Spleen (tissue), 11 donors: ENCODE results near the gene PEX11B. TPM values are rescaled to one million over a fixed set of nuclear protein-coding genes. Genes with fewer than 3 reads are reported as not detected.
"Not testable (repeated sequence)": the region's sequence is repeated elsewhere in the genome, so short reads cannot be mapped to it uniquely, and the experiment has no call there.

Source experiments
- DNase-seq: peaks from one replicate; pipeline ENCODE4 v3.0.0-alpha.2; 2020
- H3K27ac ChIP-seq, 8 donors: fragments of 200-600 bp; sonication (generic) in 7 of 8; 1 replicate in 4 of 8; 2 replicates in 4 of 8; pipeline versions ENCODE4 v1.5.0 to v1.8.0; 2016 to 2021; ENCODE audit warnings: inconsistent platforms in 4 of 8, mild to moderate bottlenecking in 4 of 8, moderate library complexity in 1 of 8
- H3K27me3 ChIP-seq, 7 donors: fragments of 200-600 bp; sonication (generic) in 6 of 7; replicated peaks in 1 of 7; 1 replicate in 4 of 7; 2 replicates in 3 of 7; pipeline versions ENCODE4 v1.5.0 to v1.8.0; 2016 to 2021; ENCODE audit warnings: inconsistent platforms in 3 of 7, mild to moderate bottlenecking in 1 of 7
- H3K36me3 ChIP-seq, 6 donors: fragments of 200-600 bp; sonication (generic) in 5 of 6; 1 replicate in 4 of 6; 2 replicates in 2 of 6; pipeline versions ENCODE4 v1.5.0 to v1.8.0; 2016 to 2021; ENCODE audit warnings: inconsistent platforms in 2 of 6
- H3K4me1 ChIP-seq, 6 donors: fragments of 200-600 bp; sonication (generic) in 5 of 6; 1 replicate in 3 of 6; 2 replicates in 3 of 6; pipeline versions ENCODE4 v1.5.0 to v1.8.0; 2016 to 2021; ENCODE audit warnings: inconsistent platforms in 3 of 6
- H3K4me3 ChIP-seq, 8 donors: fragments of 200-600 bp; sonication (generic) in 7 of 8; 1 replicate in 4 of 8; 2 replicates in 4 of 8; pipeline versions ENCODE4 v1.5.0 to v1.8.0; 2016 to 2021; ENCODE audit warnings: inconsistent platforms in 4 of 8, mild to moderate bottlenecking in 4 of 8, moderate library complexity in 2 of 8
- H3K9me3 ChIP-seq, 8 donors: fragments of 200-600 bp; sonication (generic) in 7 of 8; 1 replicate in 4 of 8; 2 replicates in 4 of 8; pipeline versions ENCODE4 v1.5.0 to v1.8.0; 2016 to 2021; ENCODE audit warnings: inconsistent platforms in 4 of 8
- CTCF ChIP-seq, 11 experiments: fragments of 200-600 bp in 7 of 11; fragments of 450-650 bp in 4 of 11; sonication (generic) in 4 of 11; IDR thresholded peaks in 8 of 11; conservative IDR thresholded peaks in 3 of 11; 1 replicate in 7 of 11; 2 replicates in 4 of 11; pipeline versions ENCODE4 v1.4.0 to v1.8.0; 2016 to 2021; ENCODE audit warnings: antibody characterized with exemption in 11 of 11, inconsistent platforms in 4 of 11, mild to moderate bottlenecking in 1 of 11
- POLR2A ChIP-seq, 3 donors: fragments of 450-650 bp; IDR thresholded peaks; one replicate each; pipeline ENCODE4 v1.5.1; 2017; ENCODE audit warnings: antibody characterized with exemption in 3 of 3, mild to moderate bottlenecking in 1 of 3
- POLR2AphosphoS5 ChIP-seq, 3 donors: sonication (generic); formaldehyde crosslinking; IDR thresholded peaks; one replicate each; pipeline ENCODE4 v1.5.1; 2017; ENCODE audit warnings: antibody characterized with exemption in 3 of 3
- WGBS, 5 donors: extraction: QIAGEN DNeasy Blood & Tissue Kit in 3 of 5; methylation state at CpG; one replicate each; pipeline versions ENCODE4 v1.1.5 to v1.1.7; 2013 to 2018; 5-methylcytosine and 5-hydroxymethylcytosine counted together
- intact Hi-C: fragments of 100-400 bp; cut with DNase I; formaldehyde crosslinking; loops from one replicate; pipeline ENCODE4 v1.15.0; 2023; ENCODE audit warnings: low total_unique reads
- polyA plus RNA-seq, 3 donors: library from polyadenylated mRNA; stranded (reverse); fragments of 200-250 nt; gene quantifications; one replicate each; pipeline ENCODE4 v1.2.1, GENCODE V29; 2013
- total RNA-seq, 7 donors: library from RNA; depleted of rRNA in 3 of 7; stranded (reverse); fragments of >200 nt in 3 of 7; fragmentation: NEBNext Ultra II Directional in 4 of 7; extraction: Animal tissue kit (Norgen Biotek cat#: 25700) in 4 of 7; gene quantifications; one replicate each; pipeline versions ENCODE4 v1.1.0 to v1.2.1, GENCODE V29; 2016 to 2021
- donor health status: healthy with polysubstance abuse.
- donor health status: DM: no; HTN: no; CAD: no; lungs with moderate emphysema.
- donor health status: DM: no; HTN: no; CAD: no.
- donor health status: Bipolar disorder and iron deficiency.
- donor health status: healthy.
- donor health status: DM: no; HTN: no; CAD: no.
- donor health status: DM: yes; HTN: yes; CAD: no.

The PEX11B gene
- total and polyA plus RNA-seq, 10 donors: 20.3 to 35.4 (median 27.4) TPM

- Histone ChIP-seq H3K36me3 (peaks cover 0 to 50% (median 36%) of the 10 kb centered on the region in 6 donors), H3K4me3 (peak overlapping the region in 1 of 8 donors; percentile 45), H3K27ac (peak overlapping the region in 5 of 8 donors; percentile 33 to 79 (median 60)), H3K4me1 (peaks cover 3 to 47% (median 26%) of the 10 kb centered on the region in 6 donors)
- 7 to 19% (median 10%) methylated on average over 9 of the region's 9 CpGs for WGBS, 5 donors
- H3K9me3 ChIP-seq, intact Hi-C loops, H3K27me3 ChIP-seq, DNase-seq: not testable (repeated sequence)
- TF ChIP-seq POLR2AphosphoS5 (IDR thresholded peaks at IDR 0.05): peak in 1 of 3 donors; percentile 47
Measured at GRCh38 chr1:145932522-145933009, 14.0 kb upstream of the PEX11B start.

- Histone ChIP-seq H3K4me1 (peaks cover 13 to 55% (median 39%) of the 10 kb centered on the region in 6 donors), H3K36me3 (peaks cover 0 to 37% (median 13%) of the 10 kb centered on the region in 6 donors), H3K9me3 (no peaks in the 10 kb centered on the region), H3K4me3 (peak overlapping the region; percentile 55 to 85 (median 70)), H3K27me3 (no peaks in the 10 kb centered on the region), H3K27ac (peak overlapping the region; percentile 95 to 99 (median 98))
- TF ChIP-seq POLR2AphosphoS5 (IDR thresholded peaks at IDR 0.05) (no peak), POLR2A (IDR thresholded peaks at IDR 0.05) (no peak), CTCF (IDR thresholded peaks at IDR 0.05 in 8 of 11, conservative IDR thresholded peaks at IDR 0.05 in 3 of 11) (no peak)
- DNase-seq: peak; percentile 81
- WGBS, 5 donors: 53 to 58% (median 57%) methylated on average over 20 of the region's 20 CpGs
- intact Hi-C loops: no loop called here
Measured at GRCh38 chr1:145927916-145928643, 9.6 kb upstream of the PEX11B start.

GRCh38 chr1:145927063-145927886 lies 8.8 kb upstream of the PEX11B start, which contains the start of gene RBM8A:
Gene RBM8A (minus strand): TSS chr1:145927484. CDS start chr1:145927426, 58 bp downstream.
- Histone ChIP-seq H3K4me1 (peaks cover 13 to 55% (median 34%) of the 10 kb centered on the region in 6 donors), H3K9me3 (no peaks in the 10 kb centered on the region), H3K27me3 (no peaks in the 10 kb centered on the region), H3K4me3 (peak within 1 kb of the TSS; percentile 55 to 85 (median 70)), H3K36me3 (peaks cover 0 to 44% (median 17%) of the 10 kb centered on the region in 6 donors), H3K27ac (peak within 1 kb of the TSS; percentile 95 to 99 (median 98))
- TF ChIP-seq CTCF (IDR thresholded peaks at IDR 0.05 in 8 of 11, conservative IDR thresholded peaks at IDR 0.05 in 3 of 11) (peak; percentile 52 to 97 (median 83)), POLR2AphosphoS5 (IDR thresholded peaks at IDR 0.05) (peak; percentile 95 to 100 (median 100)), POLR2A (IDR thresholded peaks at IDR 0.05) (peak; percentile 97 to 98 (median 98))
- DNase-seq: peak; percentile 94
- intact Hi-C loops: no loop called here
- 0% methylated on average over 41 of the region's 41 CpGs for WGBS, 5 donors

- 7 to 12% (median 7%) methylated on average over 19 of the region's 19 CpGs for WGBS, 5 donors
- TF ChIP-seq POLR2AphosphoS5 (IDR thresholded peaks at IDR 0.05): no peak
- no peak for TF ChIP-seq POLR2A (IDR thresholded peaks at IDR 0.05)
- TF ChIP-seq CTCF (IDR thresholded peaks at IDR 0.05 in 8 of 11, conservative IDR thresholded peaks at IDR 0.05 in 3 of 11): no peak
- Histone ChIP-seq H3K9me3 (no peaks in the 10 kb centered on the region), H3K36me3 (peaks cover 0 to 50% (median 18%) of the 10 kb centered on the region in 6 donors), H3K4me3 (peak overlapping the region; percentile 55 to 85 (median 70)), H3K27me3 (no peaks in the 10 kb centered on the region), H3K27ac (peak overlapping the region; percentile 95 to 99 (median 98)), H3K4me1 (peaks cover 13 to 55% (median 30%) of the 10 kb centered on the region in 6 donors)
- intact Hi-C loops: no loop called here
- DNase-seq: no peak
Measured at GRCh38 chr1:145926686-145927062, 8.2 kb upstream of the PEX11B start.
